Colonic mucosa (tissue), 4 donors: ENCODE data around the gene ATG101. TPM values are rescaled to one million over a fixed set of nuclear protein-coding genes. Genes with fewer than 3 reads are reported as not detected.

Source experiments
- DNase-seq: peaks from one replicate; pipeline ENCODE4 v3.0.0-alpha.2; 2020
- H3K27ac ChIP-seq: fragments of 200-600 bp; one replicate; pipeline ENCODE4 v1.8.0; 2021
- H3K27me3 ChIP-seq: fragments of 200-600 bp; one replicate; pipeline ENCODE4 v1.8.0; 2021
- H3K36me3 ChIP-seq: fragments of 200-600 bp; one replicate; pipeline ENCODE4 v1.8.0; 2021
- H3K4me1 ChIP-seq: fragments of 200-600 bp; one replicate; pipeline ENCODE4 v1.8.0; 2021; ENCODE audit warnings: mild to moderate bottlenecking
- H3K4me3 ChIP-seq: fragments of 200-600 bp; one replicate; pipeline ENCODE4 v1.8.0; 2021
- H3K9ac ChIP-seq, 2 donors: one replicate each; pipeline ENCODE4 v1.7.0; 2013; ENCODE audit warnings: control low read depth in 2 of 2, low read depth in 2 of 2, low read length in 2 of 2
- H3K9me3 ChIP-seq: fragments of 200-600 bp; one replicate; pipeline ENCODE4 v1.8.0; 2021
- intact Hi-C: fragments of 100-400 bp; cut with DNase I; formaldehyde crosslinking; loops from one replicate; pipeline ENCODE4 v1.14.1; 2022
- total RNA-seq, 2 donors: library from RNA; stranded (reverse); fragmentation: NEBNext Ultra II Directional in 1 of 2; extraction: Animal tissue kit (Norgen Biotek cat#: 25700) in 1 of 2; gene quantifications; one replicate each; pipeline ENCODE4 v1.2.1, GENCODE V29; 2021
- TF ChIP-seq, protein P1 (sequence below): fragments of 200-600 bp; IDR thresholded peaks from one replicate; pipeline ENCODE4 v1.8.0; 2022; ENCODE audit warnings: antibody characterized with exemption, mild to moderate bottlenecking
- donor health status: healthy.
- donor health status: DM: no; HTN: no; CAD: no.
- donor health status: DM: no; HTN: no; CAD: no.

ATG101 gene
- total RNA-seq, 2 donors from 2014 or later, result 37.7 to 44.0 TPM

DNA sequence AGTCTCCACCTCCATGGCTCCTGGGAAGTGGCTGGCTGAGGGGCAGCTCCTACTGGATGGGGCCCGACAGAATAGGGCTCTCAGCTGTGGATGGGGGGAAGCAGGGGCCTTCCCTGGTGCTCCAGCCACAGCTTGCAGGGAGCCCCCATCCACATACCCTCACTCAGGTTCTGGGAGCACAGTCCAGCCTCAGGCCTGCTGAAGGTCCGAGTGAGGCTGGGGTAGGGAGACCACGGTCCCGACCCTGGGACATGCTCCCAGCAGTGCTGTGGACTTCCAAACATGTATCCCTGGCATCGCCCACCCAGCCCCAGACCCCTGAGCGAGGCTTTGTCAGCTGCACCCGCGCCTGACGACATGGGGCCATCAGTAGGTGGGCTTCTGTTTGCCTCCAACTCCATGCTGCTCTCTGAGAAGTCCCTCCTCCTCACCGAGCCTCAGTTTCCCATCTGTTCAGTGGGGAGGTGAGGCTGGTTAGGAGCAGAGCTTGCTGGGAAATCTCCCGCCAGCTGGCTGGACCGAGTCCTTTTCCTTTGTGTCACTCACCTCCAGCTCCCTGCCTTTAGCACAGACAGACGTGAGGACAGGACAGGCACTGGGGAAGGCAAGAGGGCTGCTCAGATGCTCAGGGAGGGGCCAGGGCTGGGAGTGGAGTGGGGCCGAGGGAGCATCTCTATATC is 9.1 kb upstream of the ATG101 start:
- no peaks in the 10 kb centered on the region for H3K9me3 ChIP-seq
- intact Hi-C loops, result no loop called here
- H3K27me3 ChIP-seq, result no peaks in the 10 kb centered on the region
- H3K27ac ChIP-seq, result no peak overlapping the region
- TF ChIP-seq, protein P1, sequence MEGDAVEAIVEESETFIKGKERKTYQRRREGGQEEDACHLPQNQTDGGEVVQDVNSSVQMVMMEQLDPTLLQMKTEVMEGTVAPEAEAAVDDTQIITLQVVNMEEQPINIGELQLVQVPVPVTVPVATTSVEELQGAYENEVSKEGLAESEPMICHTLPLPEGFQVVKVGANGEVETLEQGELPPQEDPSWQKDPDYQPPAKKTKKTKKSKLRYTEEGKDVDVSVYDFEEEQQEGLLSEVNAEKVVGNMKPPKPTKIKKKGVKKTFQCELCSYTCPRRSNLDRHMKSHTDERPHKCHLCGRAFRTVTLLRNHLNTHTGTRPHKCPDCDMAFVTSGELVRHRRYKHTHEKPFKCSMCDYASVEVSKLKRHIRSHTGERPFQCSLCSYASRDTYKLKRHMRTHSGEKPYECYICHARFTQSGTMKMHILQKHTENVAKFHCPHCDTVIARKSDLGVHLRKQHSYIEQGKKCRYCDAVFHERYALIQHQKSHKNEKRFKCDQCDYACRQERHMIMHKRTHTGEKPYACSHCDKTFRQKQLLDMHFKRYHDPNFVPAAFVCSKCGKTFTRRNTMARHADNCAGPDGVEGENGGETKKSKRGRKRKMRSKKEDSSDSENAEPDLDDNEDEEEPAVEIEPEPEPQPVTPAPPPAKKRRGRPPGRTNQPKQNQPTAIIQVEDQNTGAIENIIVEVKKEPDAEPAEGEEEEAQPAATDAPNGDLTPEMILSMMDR, result no peak
- DNase-seq, result no peak
- no peaks in the 10 kb centered on the region for H3K36me3 ChIP-seq
- H3K9ac ChIP-seq, result no peak overlapping the region
- H3K4me3 ChIP-seq, result no peak overlapping the region
- H3K4me1 ChIP-seq, result peaks cover 6% of the 10 kb centered on the region

GRCh38 chr12:52061470-52062166 is 8.2 kb upstream of the ATG101 start:
- TF ChIP-seq, protein P1, result no peak
- no peaks in the 10 kb centered on the region for H3K27me3 ChIP-seq
- H3K27ac ChIP-seq, result no peak overlapping the region
- H3K9ac ChIP-seq, result no peak overlapping the region
- no peak for DNase-seq
- no peaks in the 10 kb centered on the region for H3K36me3 ChIP-seq
- H3K9me3 ChIP-seq, result no peaks in the 10 kb centered on the region
- intact Hi-C loops, result no loop called here
- H3K4me3 ChIP-seq, result no peak overlapping the region
- H3K4me1 ChIP-seq, result peaks cover 6% of the 10 kb centered on the region

GRCh38 chr12:52062167-52063081 is 7.4 kb upstream of the ATG101 start:
- Histone ChIP-seq H3K4me1 (peaks cover 6% of the 10 kb centered on the region), H3K4me3 (no peak overlapping the region), H3K27ac (no peak overlapping the region), H3K9ac (peak overlapping the region in 1 of 2 donors; percentile 46), H3K9me3 (no peaks in the 10 kb centered on the region), H3K27me3 (no peaks in the 10 kb centered on the region), H3K36me3 (no peaks in the 10 kb centered on the region)
- TF ChIP-seq, protein P1, result no peak
- intact Hi-C loops, result no loop called here
- DNase-seq, result no peak

- intact Hi-C loops, result no loop called here
- Histone ChIP-seq H3K9me3 (no peaks in the 10 kb centered on the region), H3K27me3 (no peaks in the 10 kb centered on the region), H3K27ac (peak overlapping the region; percentile 27), H3K9ac (no peak overlapping the region), H3K36me3 (no peaks in the 10 kb centered on the region), H3K4me3 (no peak overlapping the region), H3K4me1 (peaks cover 6% of the 10 kb centered on the region)
- DNase-seq, result no peak
- TF ChIP-seq, protein P1, result no peak
These were observed 6.5 kb upstream of the ATG101 start for GRCh38 chr12:52063082-52063924.
